GM12891 (cell line): ENCODE results near the gene GNAI1.

Experiments
- POLR2A ChIP-seq: IDR thresholded peaks from 2 replicates; pipeline ENCODE4 v1.6.1; 2011; ENCODE audit warnings: low read depth, low read length, control low read depth
- POLR2AphosphoS5 ChIP-seq: IDR thresholded peaks from 2 replicates; pipeline ENCODE4 v1.6.1; 2011; ENCODE audit warnings: low read depth, low read length, control low read depth
- SPI1 ChIP-seq: IDR thresholded peaks from 2 replicates; pipeline ENCODE4 v1.6.1; 2011; ENCODE audit warnings: low read depth, low read length, control low read depth
- TAF1 ChIP-seq: IDR thresholded peaks from 2 replicates; pipeline ENCODE4 v1.6.1; 2011; ENCODE audit warnings: low read depth, low read length, control low read depth

GRCh38 chr7:80089366-80089765 is 45.3 kb upstream of the GNAI1 start:
- TF ChIP-seq SPI1 (no peak), POLR2A (no peak), POLR2AphosphoS5 (no peak), TAF1 (no peak)
